Gastrocnemius medialis (tissue), 4 donors: ENCODE data around the gene TSPAN1. TPM values are rescaled to one million over a fixed set of nuclear protein-coding genes. Genes with fewer than 3 reads are reported as not detected.

ENCODE experiments used
- ATAC-seq, 2 donors: fragments of 150-250 bp; one replicate each; pipeline ENCODE4 v1.9.1; 2016
- DNase-seq, 2 donors: peaks; one replicate each; pipeline ENCODE4 v3.0.0-alpha.2; 2019
- H3K27ac ChIP-seq, 4 donors: fragments of 200-600 bp; sonication (generic); 1 replicate in 1 of 4; 2 replicates in 3 of 4; pipeline ENCODE4 v1.5.1; 2016 to 2018; ENCODE audit warnings: mild to moderate bottlenecking in 2 of 4, moderate library complexity in 1 of 4
- H3K27me3 ChIP-seq, 3 donors: fragments of 200-600 bp; sonication (generic) in 2 of 3; 1 replicate in 1 of 3; 2 replicates in 2 of 3; pipeline versions ENCODE4 v1.5.1 to v1.6.0; 2016 to 2019; ENCODE audit warnings: mild to moderate bottlenecking in 1 of 3, moderate library complexity in 1 of 3
- H3K36me3 ChIP-seq, 2 donors: fragments of 200-600 bp; sonication (generic) in 1 of 2; one replicate each; pipeline ENCODE4 v1.5.1; 2017 to 2018
- H3K4me1 ChIP-seq, 2 donors: fragments of 200-600 bp; sonication (generic) in 1 of 2; one replicate each; pipeline ENCODE4 v1.5.1; 2016 to 2017; ENCODE audit warnings: mild to moderate bottlenecking in 2 of 2
- H3K4me3 ChIP-seq, 4 donors: fragments of 200-600 bp; sonication (generic) in 3 of 4; 1 replicate in 1 of 4; 2 replicates in 3 of 4; pipeline ENCODE4 v1.5.1; 2016 to 2019; ENCODE audit warnings: mild to moderate bottlenecking in 2 of 4
- H3K9me3 ChIP-seq, 3 donors: fragments of 200-600 bp; sonication (generic) in 2 of 3; 1 replicate in 1 of 3; 2 replicates in 2 of 3; pipeline ENCODE4 v1.5.1; 2016 to 2019
- POLR2A ChIP-seq, 2 donors: fragments of 450-650 bp; IDR thresholded peaks; one replicate each; pipeline ENCODE4 v1.6.1; 2017; ENCODE audit warnings: antibody characterized with exemption in 2 of 2, mild to moderate bottlenecking in 2 of 2, moderate library complexity in 2 of 2
- in situ Hi-C, 4 donors: fragments of 200-750 bp; cut with MboI; loops; one replicate each; pipeline versions ENCODE4 v1.15.0 to v1.8.0; 2017; ENCODE audit warnings: low sequenced_read_pairs in 4 of 4
- intact Hi-C: fragments of 100-400 bp; cut with DNase I; formaldehyde crosslinking; loops from one replicate; pipeline ENCODE4 v1.15.1; 2023; ENCODE audit warnings: low total_unique reads
- total RNA-seq, 4 donors: library from RNA; depleted of rRNA; stranded (reverse); fragments of >200 nt; gene quantifications; one replicate each; pipeline versions ENCODE4 v1.1.0 to v1.2.3, GENCODE V29; 2016
- TF ChIP-seq, protein P1 (sequence below), 5 experiments: fragments of 450-650 bp in 3 of 5; fragments of 200-600 bp in 2 of 5; sonication (generic) in 2 of 5; IDR thresholded peaks in 4 of 5; conservative IDR thresholded peaks in 1 of 5; 1 replicate in 4 of 5; 2 replicates in 1 of 5; pipeline ENCODE4 v1.5.1; 2016 to 2019; ENCODE audit warnings: antibody characterized with exemption in 5 of 5, mild to moderate bottlenecking in 3 of 5, moderate library complexity in 3 of 5

Gene TSPAN1
- total RNA-seq, 4 donors from 2014 or later = 0.88 to 10.7 (median 6.0) TPM

- intact Hi-C loops = loop anchor here (10.0 kb wide), 1 partner anchor 257 kb away; no protein-coding TSS in a partner anchor
- in situ Hi-C loops = no loop called here
These were observed 3.0 kb upstream of the TSPAN1 start for GRCh38 chr1:46171871-46172270.

DNA sequence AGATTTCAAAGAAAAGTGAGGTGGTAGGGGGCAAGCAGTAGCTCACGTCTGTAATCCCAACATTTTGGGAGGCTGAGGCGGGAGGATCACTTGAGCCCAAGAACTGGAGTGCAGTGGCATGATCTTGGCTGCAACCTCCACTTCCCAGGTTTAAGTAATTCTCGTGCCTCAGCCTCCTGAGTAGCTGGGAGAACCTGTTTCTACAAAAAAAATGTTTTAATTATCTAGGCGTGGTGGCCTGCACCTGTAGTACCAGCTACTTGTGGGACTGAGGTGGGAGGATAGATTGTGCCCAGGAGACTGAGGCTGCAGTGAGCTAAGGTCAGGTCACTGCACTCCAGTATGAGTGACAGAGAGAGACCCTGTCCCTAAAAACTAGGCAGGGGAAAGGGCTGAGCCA is 2.6 kb upstream of the TSPAN1 start:
- Histone ChIP-seq H3K9me3 (no peaks in the 10 kb centered on the region), H3K27ac (peak overlapping the region; percentile 84 to 90 (median 86)), H3K4me3 (no peak overlapping the region), H3K4me1 (peaks cover 48 to 68% of the 10 kb centered on the region in 2 donors), H3K27me3 (no peaks in the 10 kb centered on the region), H3K36me3 (no peaks in the 10 kb centered on the region)
- intact Hi-C loops (loop anchor here (10.0 kb wide), 1 partner anchor 258 kb away; no protein-coding TSS in a partner anchor), in situ Hi-C loops (no loop called here)
- no peak for DNase-seq
- ATAC-seq = no peak
- TF ChIP-seq POLR2A (IDR thresholded peaks at IDR 0.05) = no peak
- TF ChIP-seq, protein P1, sequence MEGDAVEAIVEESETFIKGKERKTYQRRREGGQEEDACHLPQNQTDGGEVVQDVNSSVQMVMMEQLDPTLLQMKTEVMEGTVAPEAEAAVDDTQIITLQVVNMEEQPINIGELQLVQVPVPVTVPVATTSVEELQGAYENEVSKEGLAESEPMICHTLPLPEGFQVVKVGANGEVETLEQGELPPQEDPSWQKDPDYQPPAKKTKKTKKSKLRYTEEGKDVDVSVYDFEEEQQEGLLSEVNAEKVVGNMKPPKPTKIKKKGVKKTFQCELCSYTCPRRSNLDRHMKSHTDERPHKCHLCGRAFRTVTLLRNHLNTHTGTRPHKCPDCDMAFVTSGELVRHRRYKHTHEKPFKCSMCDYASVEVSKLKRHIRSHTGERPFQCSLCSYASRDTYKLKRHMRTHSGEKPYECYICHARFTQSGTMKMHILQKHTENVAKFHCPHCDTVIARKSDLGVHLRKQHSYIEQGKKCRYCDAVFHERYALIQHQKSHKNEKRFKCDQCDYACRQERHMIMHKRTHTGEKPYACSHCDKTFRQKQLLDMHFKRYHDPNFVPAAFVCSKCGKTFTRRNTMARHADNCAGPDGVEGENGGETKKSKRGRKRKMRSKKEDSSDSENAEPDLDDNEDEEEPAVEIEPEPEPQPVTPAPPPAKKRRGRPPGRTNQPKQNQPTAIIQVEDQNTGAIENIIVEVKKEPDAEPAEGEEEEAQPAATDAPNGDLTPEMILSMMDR (IDR thresholded peaks at IDR 0.05 in 4 of 5, conservative IDR thresholded peaks at IDR 0.05 in 1 of 5) = no peak

More at GRCh38 chr1:46171871-46172270, 3.0 kb upstream of the TSPAN1 start:
- H3K4me3 ChIP-seq = no peak overlapping the region
- DNase-seq = no peak
- no peaks in the 10 kb centered on the region for H3K36me3 ChIP-seq
- no peak for ATAC-seq
- TF ChIP-seq, protein P1 (IDR thresholded peaks at IDR 0.05 in 4 of 5, conservative IDR thresholded peaks at IDR 0.05 in 1 of 5) = no peak
- TF ChIP-seq POLR2A (IDR thresholded peaks at IDR 0.05) = no peak
- H3K27ac ChIP-seq = peak overlapping the region; percentile 36 to 90 (median 85)
- H3K27me3 ChIP-seq = no peaks in the 10 kb centered on the region
- no peaks in the 10 kb centered on the region for H3K9me3 ChIP-seq
- peaks cover 52 to 72% of the 10 kb centered on the region in 2 donors for H3K4me1 ChIP-seq

GRCh38 chr1:46173361-46173856 is 1.5 kb upstream of the TSPAN1 start:
- Histone ChIP-seq H3K27ac (peak overlapping the region; percentile 84 to 90 (median 86)), H3K4me3 (no peak overlapping the region), H3K36me3 (no peaks in the 10 kb centered on the region), H3K4me1 (peaks cover 45 to 60% of the 10 kb centered on the region in 2 donors), H3K9me3 (no peaks in the 10 kb centered on the region), H3K27me3 (no peaks in the 10 kb centered on the region)
- intact Hi-C loops (loop anchor here (10.0 kb wide), 1 partner anchor 259 kb away; no protein-coding TSS in a partner anchor), in situ Hi-C loops (no loop called here)
- DNase-seq = no peak
- TF ChIP-seq POLR2A (IDR thresholded peaks at IDR 0.05) = no peak
- TF ChIP-seq, protein P1 (IDR thresholded peaks at IDR 0.05 in 4 of 5, conservative IDR thresholded peaks at IDR 0.05 in 1 of 5) = peak in 2 of 5 experiments; percentile 11 to 27
- ATAC-seq = peak; percentile 14 to 28

GRCh38 chr1:46175243-46175642 is 356 bp downstream of the TSPAN1 start:
- DNase-seq = no peak
- intact Hi-C loops = loop anchor here (2.0 to 10.0 kb wide), 2 partner anchors 42 to 260 kb away; partner anchors contain the start of gene PIK3R3
- no peaks in the 10 kb centered on the region for H3K9me3 ChIP-seq
- no peak for TF ChIP-seq POLR2A (IDR thresholded peaks at IDR 0.05)
- TF ChIP-seq, protein P1 (IDR thresholded peaks at IDR 0.05 in 4 of 5, conservative IDR thresholded peaks at IDR 0.05 in 1 of 5) = no peak
- peak overlapping the region; percentile 84 to 90 (median 86) for H3K27ac ChIP-seq
- no peaks in the 10 kb centered on the region for H3K36me3 ChIP-seq
- H3K27me3 ChIP-seq = no peaks in the 10 kb centered on the region
- peak overlapping the region in 1 of 4 donors; percentile 16 for H3K4me3 ChIP-seq
- H3K4me1 ChIP-seq = peaks cover 42 to 50% of the 10 kb centered on the region in 2 donors
- ATAC-seq = peak in 1 of 2 donors; percentile 1
- in situ Hi-C loops = loop anchor here in 1 of 4 donors (5.0 kb wide), 1 partner anchor 138 kb away; no protein-coding TSS in a partner anchor
